ENCODE results near the gene PPIP5K1.

PPIP5K1 gene

DNA sequence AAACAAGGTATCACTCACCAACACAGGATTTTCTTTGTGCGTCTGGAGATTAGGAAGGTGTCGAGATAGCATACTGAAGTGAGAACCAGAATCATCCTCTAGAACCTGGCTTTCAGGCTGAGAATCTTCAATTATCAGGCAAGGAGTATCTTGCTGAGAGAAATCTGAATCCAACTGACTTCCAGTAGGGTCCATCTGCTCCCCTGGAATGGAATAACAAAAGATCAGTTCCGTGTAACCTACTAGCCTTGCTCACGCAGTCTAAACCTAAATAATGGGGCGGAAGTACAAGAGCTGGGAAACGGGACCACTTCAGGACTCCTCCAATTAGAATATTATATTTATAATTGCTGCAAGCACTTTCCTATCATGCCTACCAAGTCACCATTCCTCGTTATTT, 97.7 kb downstream of the PPIP5K1 start:
- no peak for DNase-seq (ENCODE audit: low spot score)

DNA sequence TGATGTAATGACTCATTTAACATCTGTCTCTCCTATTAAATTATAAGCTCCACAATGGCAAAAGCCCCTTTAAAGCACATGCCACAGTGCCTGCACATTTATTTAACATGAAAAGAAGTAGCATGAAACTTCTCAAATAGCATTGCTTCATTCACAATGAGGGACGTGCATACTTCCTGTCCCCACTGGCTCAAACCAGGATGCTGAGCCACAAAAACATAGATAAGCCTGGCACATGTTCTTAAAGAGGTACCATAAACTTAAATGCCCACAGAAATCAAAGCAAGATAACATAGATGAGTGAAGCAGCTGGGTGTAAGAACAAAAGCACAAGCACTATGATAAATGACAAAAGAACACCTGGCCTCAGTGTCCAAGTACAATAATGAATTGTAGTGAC, 100.8 kb downstream of the PPIP5K1 start:
- DNase-seq (ENCODE audit: low spot score), result no peak

DNA sequence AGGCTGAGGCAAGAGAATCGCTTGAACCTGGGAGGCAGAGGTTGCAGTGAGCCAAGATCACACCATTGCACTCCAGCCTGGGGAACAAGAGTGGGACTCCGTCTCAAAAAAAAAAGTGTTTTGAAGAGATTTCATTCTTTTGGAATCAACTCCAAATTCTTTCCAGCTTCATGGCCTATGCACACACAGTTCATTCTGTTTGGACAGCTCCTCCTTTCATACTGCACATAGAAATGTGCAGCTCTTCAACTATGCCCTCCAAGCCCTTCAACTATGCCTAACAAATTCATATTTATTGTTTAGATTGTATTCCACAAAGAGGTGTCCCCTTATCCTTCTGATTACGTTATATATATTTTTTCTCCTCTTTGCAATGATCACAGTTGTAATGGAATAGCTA, 101.2 kb downstream of the PPIP5K1 start:
- no peak for DNase-seq (ENCODE audit: low spot score)

DNA sequence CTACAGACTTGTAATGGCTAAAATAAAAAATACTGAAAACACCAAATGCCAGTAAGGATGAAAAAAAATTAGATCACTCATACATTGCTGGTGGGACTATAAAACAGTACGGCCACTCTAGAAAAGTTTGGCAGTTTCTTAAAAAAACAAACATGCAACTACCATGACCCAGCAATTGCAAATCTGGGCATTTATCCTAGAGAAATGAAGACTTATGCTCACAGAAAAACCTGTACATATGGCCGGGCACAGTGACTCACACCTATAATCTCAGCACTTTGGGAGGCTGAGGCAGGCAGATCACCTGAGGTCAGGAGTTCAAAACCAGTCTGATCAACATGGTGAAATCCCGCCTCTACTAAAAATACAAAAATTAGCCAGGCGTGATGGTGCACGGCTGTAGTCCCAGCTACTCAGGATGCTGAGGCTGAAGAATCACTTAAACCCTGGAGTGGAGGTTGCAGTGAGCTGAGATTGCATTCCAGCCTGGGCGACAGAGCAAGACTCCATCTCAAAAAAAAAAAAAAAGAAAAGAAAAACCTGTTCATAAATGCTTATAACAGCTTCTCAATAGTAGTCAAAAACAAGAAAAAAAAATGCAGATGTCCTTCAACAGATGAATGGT, 102.6 kb downstream of the PPIP5K1 start:
- DNase-seq (ENCODE audit: low spot score), result no peak

DNA sequence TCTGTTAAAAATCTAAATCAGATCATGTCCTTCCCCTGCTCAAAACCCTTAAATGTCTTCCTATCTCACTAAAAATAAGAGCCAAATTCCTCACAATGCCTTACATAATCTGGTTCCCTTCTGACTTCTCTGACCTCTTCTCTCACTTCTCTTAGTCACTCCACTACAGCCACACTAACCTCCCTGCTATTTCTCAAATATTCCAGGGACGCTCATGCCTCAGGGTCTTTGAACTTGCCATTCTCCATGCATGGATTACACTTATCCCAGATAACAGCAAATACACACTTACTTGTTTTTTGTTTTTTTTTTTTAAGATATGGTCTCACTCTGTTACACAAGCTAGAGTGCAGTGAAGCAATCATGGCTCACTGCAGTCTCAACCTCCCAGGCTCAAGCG, 105.6 kb downstream of the PPIP5K1 start:
- DNase-seq (ENCODE audit: low spot score), result no peak

Small RNA genes lying within 50 kb of the gene (small RNA-seq; reads per million reads assigned to genes)
- gene RNU6-554P (0 reads per million in 2 experiments), gene RNU6-610P (0 reads per million in 2 experiments)
